Endothelial cell (in vitro differentiated cells): ENCODE results near the gene CEP192. TPM values are rescaled to one million over a fixed set of nuclear protein-coding genes. Genes with fewer than 3 reads are reported as not detected.

Source experiments
- DNase-seq: peaks from one replicate; pipeline ENCODE4 v3.0.0; 2021; ENCODE audit warnings: low spot score
- H3K27ac Mint-ChIP-seq: one replicate; pipeline ENCODE4 v1.8.0; 2021; ENCODE audit warnings: mixed read lengths, inconsistent platforms; ENCODE audit not compliant: unreplicated experiment
- H3K27me3 Mint-ChIP-seq: one replicate; pipeline ENCODE4 v1.8.0; 2021; ENCODE audit warnings: mild to moderate bottlenecking, moderate library complexity, mixed read lengths, inconsistent platforms; ENCODE audit not compliant: unreplicated experiment
- H3K36me3 Mint-ChIP-seq: one replicate; pipeline ENCODE4 v1.8.0; 2021; ENCODE audit warnings: mild to moderate bottlenecking, low read depth, mixed read lengths, inconsistent platforms; ENCODE audit not compliant: unreplicated experiment
- H3K4me1 Mint-ChIP-seq: one replicate; pipeline ENCODE4 v1.8.0; 2021; ENCODE audit warnings: mild to moderate bottlenecking, mixed read lengths, inconsistent platforms; ENCODE audit not compliant: unreplicated experiment
- H3K4me3 Mint-ChIP-seq: one replicate; pipeline ENCODE4 v1.8.0; 2021; ENCODE audit warnings: mild to moderate bottlenecking, mixed read lengths, inconsistent platforms; ENCODE audit not compliant: unreplicated experiment
- H3K9me3 Mint-ChIP-seq: one replicate; pipeline ENCODE4 v1.8.0; 2021; ENCODE audit warnings: mixed read lengths, inconsistent platforms; ENCODE audit not compliant: unreplicated experiment
- CTCF ChIP-seq: fragments of 200-600 bp; sonication (generic); IDR thresholded peaks from one replicate; pipeline ENCODE4 v1.5.0; 2021; ENCODE audit warnings: antibody characterized with exemption; ENCODE audit not compliant: unreplicated experiment
- total RNA-seq: library from RNA; stranded (reverse); fragmentation: NEBNext Ultra II Directional; extraction: Animal tissue kit (Norgen Biotek cat#: 25700); gene quantifications from one replicate; pipeline ENCODE4 v1.2.1, GENCODE V29; 2021; ENCODE audit not compliant: unreplicated experiment

The CEP192 gene
- total RNA-seq, 1 donor from 2014 or later = 23.2 TPM

- no peak overlapping the region for H3K27ac Mint-ChIP-seq
These were observed 174.7 kb downstream of the CEP192 start for GRCh38 chr18:13165636-13166423.

GRCh38 chr18:13173578-13174145 is 182.5 kb downstream of the CEP192 start:
- no peak for DNase-seq
- Mint-ChIP-seq H3K27ac (no peak overlapping the region), H3K9me3 (no peaks in the 10 kb centered on the region), H3K27me3 (no peaks in the 10 kb centered on the region), H3K36me3 (no peaks in the 10 kb centered on the region), H3K4me3 (no peak overlapping the region), H3K4me1 (no peaks in the 10 kb centered on the region)
- no peak for TF ChIP-seq CTCF

More at GRCh38 chr18:13165636-13166423, 174.7 kb downstream of the CEP192 start:
- Mint-ChIP-seq H3K4me3 (no peak overlapping the region), H3K27me3 (peaks cover 2% of the 10 kb centered on the region), H3K9me3 (peaks cover 6% of the 10 kb centered on the region), H3K36me3 (peaks cover 4% of the 10 kb centered on the region), H3K4me1 (no peaks in the 10 kb centered on the region)
- no peak for DNase-seq
- no peak for TF ChIP-seq CTCF

Other genes with a start within 250 kb of the CEP192 start
- gene PTPN2, start 107.1 kb upstream of the CEP192 start, total RNA-seq = 23.9 TPM
- 35.1 TPM for gene SEH1L, start 43.4 kb upstream of the CEP192 start, total RNA-seq
- 34.1 TPM for gene LDLRAD4, start 227.4 kb downstream of the CEP192 start, total RNA-seq